Activated CD4-positive, CD25-positive, alpha-beta regulatory T cell treated with anti-CD3 and anti-CD28 coated beads, Interleukin-2, amount 50 U/mL, for 16 hours (primary cell): ENCODE results near the gene PRPF38B.

Experiments
- DNase-seq: peaks from one replicate; pipeline ENCODE4 v3.0.0-alpha.2; 2020; ENCODE audit warnings: low read depth, low spot score

PRPF38B gene

DNA sequence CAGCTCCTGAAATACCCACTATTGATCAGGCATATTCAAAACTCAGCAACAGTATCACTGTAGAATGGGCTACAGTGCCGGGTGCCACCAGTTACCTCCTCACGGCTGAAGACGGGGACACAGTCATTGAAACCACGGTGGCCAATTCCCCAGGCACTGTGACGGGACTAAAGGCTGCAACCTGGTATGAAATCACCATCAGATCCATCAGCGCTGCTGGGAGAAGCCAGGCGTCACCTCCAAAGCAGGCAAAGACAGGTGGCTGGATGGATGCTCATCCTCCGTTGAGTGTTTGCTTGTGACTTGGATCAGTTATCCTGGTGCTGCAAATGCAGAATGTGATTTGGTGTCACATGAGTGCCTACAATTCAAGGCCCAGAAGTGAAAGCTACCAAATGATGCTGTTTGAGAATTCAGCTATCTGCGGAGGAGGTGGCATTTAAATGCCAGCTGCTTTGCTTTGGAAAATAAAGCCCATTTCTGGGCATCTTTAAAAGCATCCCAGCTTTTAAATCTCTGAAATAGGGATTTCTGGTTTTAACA, 25.7 kb downstream of the PRPF38B start:
- no peak for DNase-seq

GRCh38 chr1:108718927-108719655, 27.0 kb downstream of the PRPF38B start:
- DNase-seq = no peak

DNA sequence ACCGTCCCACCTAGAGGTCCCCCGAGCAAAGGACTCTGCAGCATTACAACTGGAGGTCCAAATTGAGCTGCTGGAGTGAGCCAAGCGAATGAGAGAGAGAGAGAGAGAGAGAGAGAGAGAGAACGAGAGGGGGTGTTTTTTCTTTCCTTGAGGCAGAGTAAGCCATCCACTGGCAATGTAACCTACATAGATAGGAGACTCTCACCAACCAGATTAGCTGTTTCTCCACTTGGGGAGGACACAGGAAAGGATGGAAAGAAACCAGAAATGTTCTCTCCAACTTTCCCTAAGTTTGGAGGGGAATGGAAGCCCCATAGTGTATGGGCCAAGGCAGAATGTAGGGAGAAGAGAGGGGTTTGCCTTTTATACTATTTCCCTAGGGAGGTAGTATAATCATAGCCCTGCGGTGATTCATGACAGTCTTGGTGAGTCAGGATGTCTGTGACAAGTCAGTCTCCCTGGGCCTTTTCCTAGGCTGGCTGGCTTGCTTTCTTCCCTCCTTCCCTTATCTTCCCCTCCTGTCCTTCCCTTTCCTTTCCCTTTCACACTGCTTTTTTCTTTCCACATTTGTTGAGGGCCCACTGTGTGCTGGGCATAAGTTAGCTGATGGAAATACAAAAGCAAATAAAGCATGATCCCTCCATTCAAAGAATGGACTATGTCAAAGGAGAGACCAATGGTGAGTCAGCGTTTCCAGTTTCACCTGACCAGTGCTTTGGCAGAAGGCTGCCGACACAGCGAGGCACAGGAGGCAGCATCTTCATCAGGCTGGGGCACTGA, 27.7 kb downstream of the PRPF38B start:
- no peak for DNase-seq

DNA sequence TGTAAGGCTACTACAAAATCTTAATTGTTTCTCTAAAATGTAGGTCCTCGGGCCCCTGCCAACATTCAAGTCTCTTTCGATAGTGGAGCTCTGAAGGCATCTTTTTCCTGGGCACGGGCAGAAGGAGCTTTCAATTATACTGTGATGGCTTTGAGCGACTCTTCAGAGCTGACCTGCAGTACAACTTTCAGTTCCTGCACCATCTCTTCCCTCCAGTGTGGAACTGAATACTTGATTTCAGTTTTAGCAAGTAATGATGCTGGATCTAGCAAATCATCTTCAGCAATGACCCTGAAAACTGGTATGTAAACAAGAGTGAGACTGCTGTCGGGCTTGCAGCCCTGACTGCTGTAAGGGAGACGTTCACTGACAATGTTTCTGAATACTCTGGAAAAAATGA, 30.2 kb downstream of the PRPF38B start:
- no peak for DNase-seq

DNA sequence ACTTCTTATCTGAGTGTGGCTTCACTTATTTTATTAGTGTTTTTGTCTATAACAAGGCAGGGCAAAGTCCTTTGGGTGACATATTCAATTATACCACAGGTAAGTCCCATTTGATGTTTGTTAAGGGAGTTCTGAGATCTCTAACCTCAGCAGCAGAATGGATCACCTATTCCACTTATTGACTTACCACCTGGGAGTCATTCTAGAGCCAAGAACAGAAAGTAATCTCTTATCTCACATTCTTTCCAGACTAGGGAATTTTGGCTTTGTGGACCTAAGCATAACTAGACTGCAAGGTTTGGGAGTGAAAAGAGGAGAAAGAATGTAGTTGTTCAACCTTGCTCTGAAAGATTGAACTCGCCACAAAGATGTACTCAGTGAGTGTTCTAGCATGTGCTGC, 33.8 kb downstream of the PRPF38B start:
- DNase-seq = no peak

- DNase-seq = no peak
Observed at GRCh38 chr1:108728327-108728923, 36.3 kb downstream of the PRPF38B start.

DNA sequence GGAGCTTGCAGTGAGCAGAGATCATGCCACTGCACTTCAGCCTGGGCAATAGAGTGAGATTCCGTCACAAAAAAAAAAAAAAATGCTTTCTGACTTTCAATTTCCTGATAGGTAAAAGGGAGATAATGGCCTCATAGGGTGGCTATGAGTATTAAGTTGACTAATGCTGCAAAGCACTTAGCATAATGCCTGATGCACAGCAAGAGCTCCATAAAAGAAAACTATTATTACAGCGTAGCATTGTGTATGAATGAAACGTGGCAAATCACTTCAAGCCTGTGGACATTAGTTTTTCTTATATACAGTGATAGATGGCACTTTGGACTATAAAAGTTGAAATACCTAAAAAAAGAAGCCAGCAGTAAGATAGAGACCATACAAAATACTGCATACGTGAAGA, 37.4 kb downstream of the PRPF38B start:
- no peak for DNase-seq

DNA sequence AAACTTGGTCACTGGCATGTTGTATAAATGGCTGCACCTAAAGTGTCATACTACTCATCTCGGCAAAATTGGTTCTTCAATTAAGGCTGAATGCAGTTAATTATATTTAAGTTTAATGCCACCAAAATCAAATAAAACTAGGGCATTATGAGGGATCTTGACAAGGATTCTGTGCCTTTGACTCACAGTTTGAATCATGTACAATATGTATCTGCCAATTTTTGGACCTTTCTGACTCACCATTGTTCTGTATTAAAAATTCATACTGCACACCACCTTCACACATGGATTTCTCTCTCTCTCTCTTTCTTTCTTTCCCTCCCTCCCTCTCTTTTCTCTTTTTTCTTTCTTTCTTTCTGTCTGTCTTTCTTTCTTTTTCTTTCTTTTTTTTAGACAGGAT, 40.3 kb downstream of the PRPF38B start:
- DNase-seq = no peak

DNA sequence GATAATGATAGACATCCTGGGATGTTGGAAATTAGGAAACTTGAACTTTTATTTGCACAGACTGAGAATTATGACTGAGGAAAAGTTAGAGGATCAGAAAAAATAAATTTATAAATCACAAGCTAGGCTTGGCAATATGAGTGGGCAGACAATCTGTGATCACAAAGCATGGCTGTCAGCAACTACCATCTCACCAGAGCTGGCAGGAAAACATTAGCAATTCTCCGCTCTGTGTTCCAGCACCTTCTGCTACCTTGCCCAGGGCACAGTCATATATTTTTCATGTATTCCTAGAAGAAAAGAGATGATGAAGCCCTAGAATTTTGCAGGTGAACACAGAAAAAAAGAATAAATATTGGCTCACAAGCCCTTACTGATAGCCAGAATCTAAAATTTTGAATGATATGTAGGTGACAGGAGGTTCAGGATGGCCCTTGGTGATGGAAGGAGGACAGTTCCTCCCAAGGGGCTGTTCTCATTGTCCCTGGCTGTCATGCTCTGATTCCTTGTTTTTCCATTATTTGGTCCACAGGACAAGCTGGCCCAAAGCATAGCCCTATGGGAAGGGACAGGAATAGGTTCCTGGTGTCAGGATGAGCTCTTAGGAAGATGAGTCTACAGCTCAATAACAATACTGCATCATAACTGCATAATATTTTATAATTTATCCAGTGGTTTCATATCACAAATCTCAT, 42.2 kb downstream of the PRPF38B start:
- DNase-seq = no peak

DNA sequence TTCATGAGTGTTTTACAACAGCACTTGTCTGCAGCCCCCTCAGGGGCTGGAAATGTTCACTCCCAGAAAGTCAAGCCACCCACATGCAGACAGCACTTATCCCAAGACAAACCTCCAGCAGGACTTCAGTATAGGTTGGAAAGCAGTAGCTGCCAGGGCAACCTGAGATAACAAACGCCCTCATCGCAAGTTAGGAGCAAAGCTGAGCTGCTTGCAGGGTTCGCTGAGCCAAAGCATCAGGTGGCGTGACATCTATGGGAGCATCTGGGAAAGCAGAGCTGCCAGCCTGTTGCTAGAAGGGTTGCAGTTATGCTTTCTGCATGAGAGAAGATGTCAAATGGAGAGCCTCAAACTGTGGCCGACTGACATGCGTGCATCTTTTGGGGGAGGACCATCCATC, 50.1 kb downstream of the PRPF38B start:
- no peak for DNase-seq

DNA sequence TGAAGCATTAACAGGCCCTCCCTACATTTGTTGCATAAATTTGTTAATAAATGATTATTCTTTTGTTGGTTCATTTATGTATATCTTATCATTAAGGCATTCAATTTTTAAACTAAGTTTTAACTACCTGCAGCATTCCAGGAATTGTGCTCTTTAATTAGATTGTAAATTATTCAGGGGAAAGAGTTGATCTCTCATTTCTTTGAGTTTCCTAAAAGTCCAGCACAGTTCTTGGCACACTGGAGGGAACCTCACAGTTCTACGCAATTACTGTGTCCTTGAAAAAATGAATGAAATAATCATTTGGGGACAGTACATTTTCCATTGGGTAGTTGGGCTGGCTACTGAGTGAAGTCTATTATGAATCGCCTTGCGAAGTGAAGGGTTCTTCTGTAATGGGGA, 53.9 kb downstream of the PRPF38B start:
- no peak for DNase-seq

GRCh38 chr1:108746382-108747170, 54.5 kb downstream of the PRPF38B start, which contains the start of gene STXBP3:
Gene STXBP3 (plus strand): TSS chr1:108746674. CDS start chr1:108746738, 64 bp downstream.
- peak; percentile 99 for DNase-seq

DNA sequence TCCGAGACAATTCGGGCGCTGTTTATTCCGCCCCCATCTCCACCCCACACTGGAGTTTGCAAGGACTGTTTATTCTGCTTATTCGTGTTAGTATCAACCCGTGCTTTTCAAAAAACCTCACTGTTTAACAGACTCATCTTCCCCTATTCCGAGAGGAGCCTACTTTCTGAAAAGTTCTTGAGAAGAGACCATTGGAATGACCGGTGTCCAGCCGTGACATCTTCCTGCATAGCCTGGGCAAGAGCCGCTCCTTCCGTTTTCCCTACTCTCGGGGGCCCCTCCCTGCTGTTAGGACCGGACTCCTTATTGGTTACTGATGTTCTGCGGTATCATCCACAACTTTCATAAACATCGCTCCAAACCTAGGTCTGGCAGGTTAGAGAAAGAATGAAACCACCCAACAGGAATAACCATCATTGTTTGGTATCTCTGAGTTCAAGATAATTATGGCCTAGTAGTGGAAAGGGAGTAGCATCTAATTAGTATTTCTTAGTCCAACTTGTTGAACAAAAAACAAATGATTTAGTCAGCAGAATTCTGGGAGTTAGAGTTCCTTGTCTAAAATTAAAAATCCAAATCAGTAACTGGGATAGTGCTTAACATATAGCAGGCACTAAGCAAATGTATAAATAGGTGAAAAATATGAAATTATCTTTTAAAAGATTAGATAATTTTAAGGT, 55.2 kb downstream of the PRPF38B start:
- no peak for DNase-seq

DNA sequence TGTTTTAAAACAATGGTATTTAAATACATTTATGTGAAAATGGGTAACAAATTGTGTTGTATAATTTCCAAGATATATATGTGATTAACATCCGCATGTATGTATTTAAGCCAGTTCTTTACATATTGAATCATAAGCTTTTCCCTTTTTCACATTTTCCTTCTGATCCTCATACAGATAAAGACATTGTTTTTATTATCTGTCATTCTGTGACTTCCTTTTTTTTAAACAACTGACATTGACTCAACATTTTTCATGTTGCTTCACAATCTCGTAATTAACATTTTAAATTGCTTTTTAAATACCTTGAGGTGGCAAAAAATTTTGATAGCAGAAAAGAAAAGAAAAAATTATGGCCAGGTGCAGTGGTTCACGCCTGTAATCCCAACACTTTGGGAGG, 55.8 kb downstream of the PRPF38B start:
- DNase-seq = no peak

DNA sequence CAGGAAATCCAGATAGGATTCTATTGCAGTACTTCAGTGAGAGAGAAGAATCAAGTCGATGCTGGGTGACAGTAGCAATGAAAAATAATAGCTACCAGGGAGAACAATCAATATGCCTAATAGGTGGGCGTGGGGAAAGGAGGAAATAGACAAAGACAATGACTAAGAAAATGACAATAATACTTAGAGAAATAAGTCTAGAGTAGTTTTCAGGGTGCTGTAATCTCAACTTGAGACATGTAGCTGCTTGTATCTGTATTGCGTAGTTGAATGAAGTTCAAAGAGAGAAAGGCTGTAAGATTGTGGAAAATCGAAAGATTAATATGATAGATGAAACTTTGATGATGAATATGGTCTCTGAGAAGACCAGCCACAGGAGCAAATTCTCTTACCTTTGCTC, 57.0 kb downstream of the PRPF38B start:
- DNase-seq = no peak

- DNase-seq = no peak
Observed at GRCh38 chr1:108750476-108751181, 58.5 kb downstream of the PRPF38B start.
